Erythroblast (primary cell): ENCODE measurements around the gene PLEK.

Experiments
- GATA1 ChIP-seq: IDR thresholded peaks from 2 replicates; pipeline ENCODE4 v1.6.1; 2011; ENCODE audit warnings: low read depth, mild to moderate bottlenecking, control low read depth, low read length, moderate library complexity
- POLR2A ChIP-seq: IDR thresholded peaks from 2 replicates; pipeline ENCODE4 v1.6.1; 2011; ENCODE audit warnings: mild to moderate bottlenecking, low read length

DNA sequence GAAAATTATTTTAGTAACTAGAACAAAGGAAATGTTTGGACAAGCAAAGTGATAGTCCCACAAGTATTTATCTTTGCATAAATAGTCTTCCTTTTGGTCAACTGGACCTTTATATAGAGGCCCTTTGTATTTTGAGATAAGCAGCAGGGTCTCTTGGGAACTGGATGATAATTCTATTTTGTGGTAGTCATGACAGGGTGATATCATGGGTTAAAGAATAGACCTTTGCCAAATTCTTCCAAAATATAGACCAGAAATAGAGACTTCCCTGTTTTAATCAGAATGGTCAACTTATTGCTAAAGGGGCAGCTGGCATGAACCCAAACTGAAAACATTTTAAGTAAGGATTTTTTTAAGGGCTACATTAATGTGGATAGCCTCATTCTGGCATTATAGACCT lies 10.5 kb downstream of the PLEK start:
- TF ChIP-seq POLR2A (no peak), GATA1 (no peak)
